Choroid plexus epithelial cell (primary cell): ENCODE measurements around the gene SRI.

Experiments used
- DNase-seq: peaks from one replicate; pipeline ENCODE4 v3.0.0-alpha.2; 2010; ENCODE audit warnings: low read depth
- H3K4me3 ChIP-seq: 2 replicates; pipeline ENCODE4 v1.5.1; 2011; ENCODE audit warnings: low read depth, mild to moderate bottlenecking, control low read depth, low read length, moderate library complexity
- TF ChIP-seq, protein P1 (sequence below): conservative IDR thresholded peaks from 2 replicates; pipeline ENCODE4 v1.5.1; 2011; ENCODE audit warnings: low read depth, mild to moderate bottlenecking, control low read depth, inconsistent platforms, low read length, moderate library complexity

The SRI gene

DNA sequence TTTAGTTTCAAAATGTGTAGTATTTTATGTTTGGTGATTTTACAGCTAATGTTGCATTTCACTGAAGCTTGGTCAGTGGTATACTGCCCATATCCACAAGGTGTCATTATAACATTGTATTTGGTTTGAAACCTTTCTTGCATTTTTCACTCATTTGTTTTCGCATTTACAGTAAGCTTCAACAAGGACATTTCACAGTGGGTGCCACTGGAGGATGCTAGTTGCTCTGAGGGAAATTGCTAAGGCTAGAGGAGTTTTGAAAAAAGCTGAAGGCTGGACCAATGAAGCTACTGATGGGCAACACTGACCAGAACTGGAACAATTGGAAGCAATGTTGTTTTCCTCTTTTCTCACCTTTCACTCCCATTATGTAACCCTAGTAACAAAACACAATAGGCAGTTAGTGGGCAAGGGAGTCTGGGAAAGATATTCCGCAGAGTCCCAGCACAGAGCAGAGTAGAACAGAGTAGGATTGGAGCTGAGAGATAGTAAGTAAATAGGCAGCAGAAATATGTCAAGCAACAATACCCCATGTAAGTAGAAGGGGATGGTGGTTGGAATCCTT lies 23.6 kb upstream of the SRI start:
- H3K4me3 ChIP-seq = no peak overlapping the region
- TF ChIP-seq, protein P1, sequence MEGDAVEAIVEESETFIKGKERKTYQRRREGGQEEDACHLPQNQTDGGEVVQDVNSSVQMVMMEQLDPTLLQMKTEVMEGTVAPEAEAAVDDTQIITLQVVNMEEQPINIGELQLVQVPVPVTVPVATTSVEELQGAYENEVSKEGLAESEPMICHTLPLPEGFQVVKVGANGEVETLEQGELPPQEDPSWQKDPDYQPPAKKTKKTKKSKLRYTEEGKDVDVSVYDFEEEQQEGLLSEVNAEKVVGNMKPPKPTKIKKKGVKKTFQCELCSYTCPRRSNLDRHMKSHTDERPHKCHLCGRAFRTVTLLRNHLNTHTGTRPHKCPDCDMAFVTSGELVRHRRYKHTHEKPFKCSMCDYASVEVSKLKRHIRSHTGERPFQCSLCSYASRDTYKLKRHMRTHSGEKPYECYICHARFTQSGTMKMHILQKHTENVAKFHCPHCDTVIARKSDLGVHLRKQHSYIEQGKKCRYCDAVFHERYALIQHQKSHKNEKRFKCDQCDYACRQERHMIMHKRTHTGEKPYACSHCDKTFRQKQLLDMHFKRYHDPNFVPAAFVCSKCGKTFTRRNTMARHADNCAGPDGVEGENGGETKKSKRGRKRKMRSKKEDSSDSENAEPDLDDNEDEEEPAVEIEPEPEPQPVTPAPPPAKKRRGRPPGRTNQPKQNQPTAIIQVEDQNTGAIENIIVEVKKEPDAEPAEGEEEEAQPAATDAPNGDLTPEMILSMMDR = peak; percentile 72
- DNase-seq = peak; percentile 85

DNA sequence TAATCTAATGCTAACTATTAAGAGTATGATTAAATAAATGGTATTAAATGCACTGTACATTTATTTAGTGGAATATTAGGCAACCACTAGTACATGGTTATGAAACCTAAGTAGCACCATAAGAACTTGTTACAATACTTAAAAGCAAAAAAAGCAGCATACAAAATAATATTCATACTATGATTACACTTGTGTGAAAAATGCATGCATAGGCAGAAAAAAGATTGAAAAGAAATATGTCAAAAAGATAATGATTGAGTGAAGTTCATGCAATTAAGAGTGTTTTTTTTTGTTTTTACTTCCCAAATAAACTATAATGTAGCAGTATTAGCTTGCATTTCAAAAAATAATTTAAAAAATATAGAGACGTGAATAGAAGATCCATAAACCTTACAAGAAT lies 20.0 kb upstream of the SRI start:
- TF ChIP-seq, protein P1 = no peak
- H3K4me3 ChIP-seq = no peak overlapping the region
- DNase-seq = no peak

DNA sequence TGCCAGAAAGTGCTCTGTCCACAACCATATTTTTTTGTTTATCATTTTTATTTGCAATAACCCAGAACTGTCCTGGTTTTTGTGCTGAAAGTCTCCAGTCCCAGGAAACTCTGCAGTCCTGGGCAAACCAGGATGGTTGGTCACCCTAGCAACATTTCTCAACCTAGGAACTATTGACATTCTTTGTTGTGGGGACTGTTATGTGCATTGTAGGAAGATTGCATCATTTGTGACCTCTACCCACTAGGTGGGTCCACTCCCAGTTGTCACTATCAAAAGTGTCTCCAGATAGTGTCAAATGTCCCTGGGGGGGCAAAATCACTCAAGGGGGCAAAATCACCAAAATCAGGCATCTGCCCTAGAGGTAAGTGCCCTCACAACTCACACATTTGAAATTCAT lies 14.0 kb upstream of the SRI start:
- no peak for DNase-seq
- TF ChIP-seq, protein P1 = no peak
- no peak overlapping the region for H3K4me3 ChIP-seq

DNA sequence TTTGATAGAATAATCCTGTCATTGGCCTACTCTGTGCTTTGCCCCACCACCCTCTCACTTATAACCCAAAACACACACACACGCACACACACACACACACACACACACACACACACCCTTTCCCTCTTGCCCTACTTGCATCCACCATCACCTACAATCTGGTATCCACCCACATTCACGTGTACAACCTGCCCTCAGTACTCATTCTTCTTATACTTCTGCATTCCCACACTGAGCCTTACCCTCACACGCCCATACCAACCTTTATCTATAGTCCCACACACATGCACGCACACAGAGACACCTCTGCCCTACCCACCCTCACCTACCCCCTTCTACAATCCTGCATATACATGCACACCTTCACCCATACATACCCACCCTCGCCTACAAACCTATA lies 10.8 kb upstream of the SRI start:
- no peak overlapping the region for H3K4me3 ChIP-seq
- TF ChIP-seq, protein P1 = no peak
- no peak for DNase-seq

DNA sequence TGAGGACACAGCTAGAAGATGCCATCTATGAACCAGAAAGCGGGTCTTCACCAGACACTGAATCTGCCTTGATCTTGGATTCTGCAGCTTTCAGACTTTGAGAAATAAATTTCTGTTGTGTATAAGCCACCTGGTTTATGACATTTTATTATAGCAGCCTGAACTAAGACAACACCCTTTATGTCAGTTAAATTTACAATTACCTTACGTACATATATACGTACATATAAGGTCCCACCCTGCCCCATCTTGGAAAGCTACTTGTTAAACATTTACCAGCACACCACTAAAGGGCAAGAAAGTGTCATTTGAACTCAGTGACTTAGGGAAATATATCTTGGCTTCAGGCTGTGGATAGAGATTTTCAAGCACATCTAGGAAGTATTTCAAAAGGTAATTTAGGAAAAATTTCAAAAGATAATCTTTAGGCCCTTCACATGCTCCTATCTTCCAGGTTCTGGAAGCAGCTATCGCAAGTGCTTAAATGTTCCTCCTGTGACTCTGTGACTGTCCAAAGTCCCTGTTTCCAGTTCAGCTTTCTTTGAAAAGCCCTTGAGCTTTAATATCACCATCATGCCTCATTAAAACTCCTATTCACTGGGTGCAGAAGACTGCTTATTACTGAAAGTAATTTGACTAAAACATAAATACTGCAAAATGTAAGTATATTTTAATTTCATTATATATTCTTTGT lies 9.6 kb upstream of the SRI start:
- TF ChIP-seq, protein P1 = no peak
- no peak for DNase-seq
- H3K4me3 ChIP-seq = no peak overlapping the region

DNA sequence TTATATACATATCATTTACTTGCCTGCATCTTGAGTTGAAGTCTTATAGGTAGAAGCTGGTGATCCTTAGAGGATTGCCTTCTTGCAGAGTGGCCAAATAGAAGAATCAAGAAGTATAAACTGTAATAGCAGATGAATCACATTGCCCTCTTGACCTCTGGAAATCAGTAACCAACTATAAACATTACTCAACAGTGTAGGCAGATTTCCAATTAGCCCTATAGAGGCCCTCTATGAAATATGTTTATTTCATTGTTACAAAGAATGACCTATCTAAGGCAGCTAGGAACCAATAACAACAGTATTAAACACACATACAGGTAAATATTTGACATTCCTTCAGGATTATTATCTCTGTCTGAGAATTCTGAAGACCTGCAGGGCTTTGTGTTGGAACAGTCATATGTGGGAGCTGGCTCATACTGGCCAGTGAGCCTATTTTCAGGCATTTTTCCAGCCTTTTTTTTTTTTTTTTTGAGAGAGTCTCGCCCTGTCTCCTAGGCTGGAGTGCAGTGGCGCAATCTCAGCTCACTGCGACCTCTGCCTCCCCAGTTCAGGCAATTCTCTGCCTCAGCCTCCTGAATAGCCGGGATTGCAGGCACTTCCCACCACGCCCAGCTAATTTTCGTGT lies 7.2 kb upstream of the SRI start:
- peak; percentile 74 for DNase-seq
- no peak overlapping the region for H3K4me3 ChIP-seq
- TF ChIP-seq, protein P1 = no peak
